DND-41 (cell line): ENCODE data around the gene L3MBTL1.
A peak's percentile ranks its signal among the peaks of the same experiment; 100 is the strongest.

ENCODE experiments used
- ATAC-seq: fragments of 200-7000 bp; cut with Tn5 transposase; 3 replicates; pipeline ENCODE4 v1.9.1; 2021; ENCODE audit warnings: low read depth; ENCODE audit not compliant: insufficient read depth
- DNase-seq: peaks from one replicate; pipeline ENCODE4 v3.0.0-alpha.2; 2020
- H2AFZ ChIP-seq: 2 replicates; pipeline ENCODE4 v1.6.0; 2012; ENCODE audit warnings: low read depth, low read length
- H3K27ac ChIP-seq: 2 replicates; pipeline ENCODE4 v1.5.1; 2012; ENCODE audit warnings: low read length, inconsistent platforms
- H3K27me3 ChIP-seq: fragments of 200-600 bp; sonication (generic); 2 replicates; pipeline ENCODE4 v1.6.0; 2012; ENCODE audit warnings: low read length, mild to moderate bottlenecking, inconsistent platforms; ENCODE audit not compliant: insufficient read depth, poor library complexity
- H3K36me3 ChIP-seq: 2 replicates; pipeline ENCODE4 v1.5.1; 2012; ENCODE audit warnings: low read length, inconsistent platforms; ENCODE audit not compliant: insufficient read depth
- H3K4me1 ChIP-seq: 2 replicates; pipeline ENCODE4 v1.5.1; 2012; ENCODE audit warnings: mild to moderate bottlenecking, low read length; ENCODE audit not compliant: insufficient read depth
- H3K4me2 ChIP-seq: 2 replicates; pipeline ENCODE4 v1.6.0; 2012; ENCODE audit warnings: mild to moderate bottlenecking, moderate library complexity, low read length, inconsistent platforms; ENCODE audit not compliant: insufficient read depth
- H3K4me3 ChIP-seq, 2 experiments: fragments of 200-600 bp in 1 of 2; shearing (Covaris generic) in 1 of 2; 2 replicates each; pipeline ENCODE4 v1.5.1; 2012 to 2016; ENCODE audit warnings: inconsistent platforms in 2 of 2, low read length in 2 of 2, mild to moderate bottlenecking in 2 of 2, low read depth in 1 of 2, moderate library complexity in 1 of 2
- H3K79me2 ChIP-seq: 2 replicates; pipeline ENCODE4 v1.6.0; 2012; ENCODE audit warnings: low read length, inconsistent platforms; ENCODE audit not compliant: insufficient read depth
- H3K9ac ChIP-seq: 2 replicates; pipeline ENCODE4 v1.6.0; 2012; ENCODE audit warnings: low read depth, mild to moderate bottlenecking, inconsistent platforms, low read length, moderate library complexity
- H3K9me3 ChIP-seq: 2 replicates; pipeline ENCODE4 v1.5.1; 2012; ENCODE audit warnings: low read length, moderate library complexity, mild to moderate bottlenecking, inconsistent platforms; ENCODE audit not compliant: insufficient read depth, severe bottlenecking
- H4K20me1 ChIP-seq: 2 replicates; pipeline ENCODE4 v1.6.0; 2012; ENCODE audit warnings: low read length; ENCODE audit not compliant: insufficient read depth
- CTCF ChIP-seq: IDR thresholded peaks from 2 replicates; pipeline ENCODE4 v1.5.1; 2012; ENCODE audit warnings: borderline replicate concordance, low read length, moderate library complexity, mild to moderate bottlenecking; ENCODE audit not compliant: poor library complexity, severe bottlenecking; ENCODE audit errors: extremely low read depth
- EZH2 ChIP-seq: IDR thresholded peaks from 3 replicates; pipeline ENCODE4 v1.6.1; 2012; ENCODE audit warnings: borderline replicate concordance, low read depth, mild to moderate bottlenecking, moderate library complexity, low read length, inconsistent platforms; ENCODE audit not compliant: severe bottlenecking

Gene L3MBTL1

GRCh38 chr20:43590392-43591303, 83.2 kb downstream of the L3MBTL1 start, which contains the start of gene IFT52:
Gene IFT52, plus strand, starts transcription at chr20:43590937. Its CDS starts 3,762 bp downstream, at chr20:43594699.
- Histone ChIP-seq H3K27ac (peak within 1 kb of the TSS; percentile 86), H3K9me3 (no peaks in the 10 kb centered on the region), H3K4me3 (peak within 1 kb of the TSS; percentile 73 to 84), H3K4me2 (peak within 1 kb of the TSS; percentile 87), H3K9ac (peak within 1 kb of the TSS; percentile 61), H3K79me2 (peaks cover 24% of the 10 kb centered on the region), H3K4me1 (peaks cover 27% of the 10 kb centered on the region), H3K36me3 (peaks cover 14% of the 10 kb centered on the region), H2AFZ (peak within 1 kb of the TSS; percentile 95), H4K20me1 (peaks cover 6% of the 10 kb centered on the region; the same call in 1 of the 2 replicates), H3K27me3 (no peaks in the 10 kb centered on the region)
- TF ChIP-seq CTCF (no peak), EZH2 (no peak)
- DNase-seq (peak; percentile 92), ATAC-seq (peak; percentile 97)
